Brain microvascular endothelial cell (primary cell): ENCODE measurements around the gene C17orf100.

Experiments used
- DNase-seq: peaks from one replicate; pipeline ENCODE4 v3.0.0-alpha.2; 2020
- H3K27ac ChIP-seq: fragments of 250-450 bp; sonication (Bioruptor Pico); 2 replicates; pipeline ENCODE4 v1.5.1; 2020; ENCODE audit warnings: mild to moderate bottlenecking, moderate library complexity
- H3K27me3 ChIP-seq: fragments of 250-450 bp; sonication (Bioruptor Pico); replicated peaks from 2 replicates; pipeline ENCODE4 v1.5.1; 2020; ENCODE audit warnings: mild to moderate bottlenecking
- H3K36me3 ChIP-seq: fragments of 250-450 bp; sonication (Bioruptor Pico); replicated peaks from 2 replicates; pipeline ENCODE4 v1.5.1; 2020; ENCODE audit warnings: mild to moderate bottlenecking
- H3K4me3 ChIP-seq: 2 replicates; pipeline ENCODE4 v1.5.1; 2011; ENCODE audit warnings: low read depth, mild to moderate bottlenecking, control low read depth, low read length, moderate library complexity
- in situ Hi-C: cut with HindIII; loops from 2 replicates; pipeline ENCODE4 v1.10.0; 2017; ENCODE audit warnings: low sequenced_read_pairs, low pct_ligation_motif_present
- TF ChIP-seq, protein P1 (sequence below): IDR thresholded peaks from 2 replicates; pipeline ENCODE4 v1.5.1; 2011; ENCODE audit warnings: low read depth, mild to moderate bottlenecking, moderate library complexity, low read length, control low read depth, inconsistent platforms; ENCODE audit errors: missing control alignments

C17orf100 gene

DNA sequence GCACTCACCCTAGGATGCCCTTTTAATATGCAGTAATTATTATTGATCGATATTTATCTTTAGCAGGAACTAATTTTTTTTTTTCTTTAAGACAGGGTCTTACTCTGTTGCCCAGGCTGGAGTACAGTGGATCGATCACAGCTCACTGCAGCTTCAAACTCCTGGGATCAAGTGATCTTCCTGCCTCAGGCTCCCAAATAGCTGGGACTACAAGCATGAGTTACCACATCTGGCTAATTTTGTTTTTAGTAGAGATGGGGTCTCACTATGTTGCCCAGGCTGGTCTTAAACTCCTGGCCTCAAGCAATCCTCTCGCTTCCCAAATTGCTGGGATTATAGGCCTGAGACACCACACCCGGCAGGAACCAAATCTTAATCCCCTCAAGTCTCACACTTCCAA is 40.3 kb upstream of the C17orf100 start:
- no peak for DNase-seq
- H3K36me3 ChIP-seq: peaks cover 54% of the 10 kb centered on the region
- in situ Hi-C loops: no loop called here
- H3K27ac ChIP-seq: no peak overlapping the region
- H3K27me3 ChIP-seq: no peaks in the 10 kb centered on the region
- TF ChIP-seq, protein P1, sequence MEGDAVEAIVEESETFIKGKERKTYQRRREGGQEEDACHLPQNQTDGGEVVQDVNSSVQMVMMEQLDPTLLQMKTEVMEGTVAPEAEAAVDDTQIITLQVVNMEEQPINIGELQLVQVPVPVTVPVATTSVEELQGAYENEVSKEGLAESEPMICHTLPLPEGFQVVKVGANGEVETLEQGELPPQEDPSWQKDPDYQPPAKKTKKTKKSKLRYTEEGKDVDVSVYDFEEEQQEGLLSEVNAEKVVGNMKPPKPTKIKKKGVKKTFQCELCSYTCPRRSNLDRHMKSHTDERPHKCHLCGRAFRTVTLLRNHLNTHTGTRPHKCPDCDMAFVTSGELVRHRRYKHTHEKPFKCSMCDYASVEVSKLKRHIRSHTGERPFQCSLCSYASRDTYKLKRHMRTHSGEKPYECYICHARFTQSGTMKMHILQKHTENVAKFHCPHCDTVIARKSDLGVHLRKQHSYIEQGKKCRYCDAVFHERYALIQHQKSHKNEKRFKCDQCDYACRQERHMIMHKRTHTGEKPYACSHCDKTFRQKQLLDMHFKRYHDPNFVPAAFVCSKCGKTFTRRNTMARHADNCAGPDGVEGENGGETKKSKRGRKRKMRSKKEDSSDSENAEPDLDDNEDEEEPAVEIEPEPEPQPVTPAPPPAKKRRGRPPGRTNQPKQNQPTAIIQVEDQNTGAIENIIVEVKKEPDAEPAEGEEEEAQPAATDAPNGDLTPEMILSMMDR: no peak
- H3K4me3 ChIP-seq: no peak overlapping the region

DNA sequence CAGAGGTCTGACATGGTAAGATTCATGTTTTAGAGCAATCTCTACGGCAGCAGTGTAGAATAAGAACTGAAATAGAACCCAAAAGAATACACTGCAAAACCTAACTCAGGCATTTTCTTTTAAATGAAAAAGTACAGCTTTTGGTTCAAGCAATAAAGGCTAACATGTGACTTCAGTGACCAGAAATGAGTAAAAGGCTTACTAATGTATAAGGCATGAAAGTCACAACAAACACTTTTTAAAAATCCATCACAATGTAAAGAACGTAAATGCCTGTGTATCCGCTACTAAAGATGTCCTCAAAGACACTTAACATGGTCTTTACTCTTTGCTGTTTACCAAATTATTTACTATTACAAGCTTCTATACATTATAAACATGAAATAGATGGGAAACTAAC is 27.6 kb upstream of the C17orf100 start:
- TF ChIP-seq, protein P1: no peak
- no peak for DNase-seq
- Histone ChIP-seq H3K27ac (no peak overlapping the region), H3K36me3 (peaks cover 11% of the 10 kb centered on the region), H3K27me3 (no peaks in the 10 kb centered on the region), H3K4me3 (no peak overlapping the region)
- in situ Hi-C loops: no loop called here

DNA sequence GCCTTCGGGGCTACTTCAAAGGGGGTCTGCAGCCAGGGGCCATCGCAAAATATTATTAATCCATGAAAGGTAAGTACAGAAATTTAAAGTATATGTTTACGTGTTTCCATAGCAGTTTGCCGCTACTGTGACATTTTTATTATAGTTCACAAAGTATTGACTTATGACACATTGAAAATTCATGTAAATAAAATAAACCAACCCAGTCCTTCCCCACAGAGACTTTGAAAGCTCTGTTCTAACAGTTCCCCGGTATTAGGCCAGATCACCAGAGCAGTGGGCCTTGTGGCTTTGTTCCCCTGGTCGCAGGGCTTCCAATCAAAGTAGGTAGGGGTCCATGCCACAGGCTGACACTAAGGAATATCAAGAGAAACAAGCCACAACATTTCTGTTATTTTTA is 24.9 kb upstream of the C17orf100 start:
- no peaks in the 10 kb centered on the region for H3K27me3 ChIP-seq
- no peak overlapping the region for H3K27ac ChIP-seq
- in situ Hi-C loops: no loop called here
- peaks cover 12% of the 10 kb centered on the region for H3K36me3 ChIP-seq
- no peak overlapping the region for H3K4me3 ChIP-seq
- TF ChIP-seq, protein P1: no peak
- no peak for DNase-seq

DNA sequence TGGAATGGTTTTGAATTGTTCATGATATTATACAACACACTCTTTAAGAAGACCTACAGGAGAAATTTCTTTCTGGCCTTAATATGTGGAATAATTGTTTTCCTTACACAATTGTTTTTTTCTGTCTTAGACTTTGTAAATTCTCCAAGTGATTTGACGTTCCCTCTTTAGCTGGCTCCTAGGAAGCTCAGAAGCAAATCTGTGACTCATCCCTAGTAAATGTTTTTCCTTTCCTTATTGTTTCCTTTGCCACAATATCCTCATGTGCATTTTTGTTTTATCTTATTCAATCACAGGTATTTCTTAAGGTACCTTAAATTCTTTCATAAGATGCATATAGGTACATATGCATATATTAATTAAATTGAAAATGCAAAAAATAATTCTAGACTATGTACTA is 24.5 kb upstream of the C17orf100 start:
- no peak overlapping the region for H3K4me3 ChIP-seq
- peaks cover 12% of the 10 kb centered on the region for H3K36me3 ChIP-seq
- no peak overlapping the region for H3K27ac ChIP-seq
- in situ Hi-C loops: no loop called here
- no peaks in the 10 kb centered on the region for H3K27me3 ChIP-seq
- DNase-seq: no peak
- TF ChIP-seq, protein P1: no peak

DNA sequence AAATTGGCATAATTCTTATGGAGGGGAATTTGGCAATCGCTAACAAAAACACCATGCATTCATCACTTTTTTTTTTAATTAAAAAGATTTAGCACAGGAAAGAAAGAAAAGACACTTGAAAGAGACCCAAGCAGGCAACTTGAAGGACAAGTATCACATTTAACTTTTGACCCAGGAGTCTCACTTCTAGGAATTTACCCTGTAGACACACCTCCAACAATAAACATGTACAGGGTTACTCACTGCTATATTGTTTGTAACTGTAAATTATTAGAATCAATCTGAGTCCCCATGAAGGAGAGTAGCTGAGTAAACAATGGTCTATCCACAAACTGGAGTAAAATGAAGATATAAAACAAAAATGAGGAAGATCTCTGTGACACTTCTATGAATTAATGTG is 21.2 kb upstream of the C17orf100 start:
- Histone ChIP-seq H3K27me3 (no peaks in the 10 kb centered on the region), H3K4me3 (no peak overlapping the region), H3K36me3 (peaks cover 31% of the 10 kb centered on the region), H3K27ac (no peak overlapping the region)
- TF ChIP-seq, protein P1: no peak
- in situ Hi-C loops: no loop called here
- no peak for DNase-seq

DNA sequence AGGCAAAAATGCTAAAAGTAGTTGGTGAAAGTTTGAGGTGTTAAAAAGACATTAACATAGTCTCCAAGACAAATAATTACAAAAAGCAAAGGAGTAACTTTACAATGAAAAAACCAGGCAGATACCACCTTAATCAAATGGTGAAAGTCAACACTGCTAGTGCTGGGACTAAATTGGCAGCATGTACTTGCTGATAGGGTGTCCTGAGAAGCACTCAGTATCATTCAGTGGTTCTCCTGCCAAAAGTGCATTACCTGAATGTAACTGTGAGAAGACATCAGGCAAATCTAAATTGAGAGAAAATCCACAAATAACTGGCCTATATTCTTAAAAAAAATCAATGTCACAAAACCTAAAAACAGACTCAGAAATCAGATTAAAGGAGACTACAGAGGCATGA is 19.0 kb upstream of the C17orf100 start:
- no peak overlapping the region for H3K27ac ChIP-seq
- H3K36me3 ChIP-seq: peaks cover 31% of the 10 kb centered on the region
- no peaks in the 10 kb centered on the region for H3K27me3 ChIP-seq
- in situ Hi-C loops: no loop called here
- H3K4me3 ChIP-seq: no peak overlapping the region
- TF ChIP-seq, protein P1: no peak
- no peak for DNase-seq
